ENCODE data around the gene WDR82. TPM values are rescaled to one million over a fixed set of nuclear protein-coding genes. Genes with fewer than 3 reads are reported as not detected.

The WDR82 gene
- total and polyA plus RNA-seq, 2 donors (not counting 1 experiment from before 2014, with no cell fraction given): 71.2 to 77.7 TPM

DNA sequence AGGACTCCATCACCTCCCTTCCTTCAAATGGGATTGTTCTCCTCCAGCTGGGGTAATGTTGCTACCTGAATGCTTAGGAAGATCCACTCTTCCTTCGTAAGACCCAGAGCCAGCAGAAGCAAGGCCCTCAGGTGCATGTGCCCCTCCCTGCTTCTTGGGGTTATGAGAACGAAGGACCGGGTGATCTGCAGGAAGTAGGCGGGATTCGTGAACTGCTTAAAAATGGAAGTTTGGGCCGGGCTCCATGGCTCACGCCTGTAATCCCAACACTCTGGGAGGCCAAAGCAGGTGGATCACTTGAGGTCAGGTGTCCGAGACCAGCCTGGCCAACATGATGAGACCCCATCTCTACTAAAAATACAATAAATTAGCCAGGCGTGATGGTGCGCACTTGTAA is 61.0 kb downstream of the WDR82 start:
- H3K4me2 ChIP-seq (ENCODE audit: extremely low read depth, insufficient read depth, low read length): no peak overlapping the region
- H2AFZ ChIP-seq (ENCODE audit: low read length): no peak overlapping the region
- H3K27ac ChIP-seq (ENCODE audit: insufficient read depth, low read length): no peak overlapping the region

DNA sequence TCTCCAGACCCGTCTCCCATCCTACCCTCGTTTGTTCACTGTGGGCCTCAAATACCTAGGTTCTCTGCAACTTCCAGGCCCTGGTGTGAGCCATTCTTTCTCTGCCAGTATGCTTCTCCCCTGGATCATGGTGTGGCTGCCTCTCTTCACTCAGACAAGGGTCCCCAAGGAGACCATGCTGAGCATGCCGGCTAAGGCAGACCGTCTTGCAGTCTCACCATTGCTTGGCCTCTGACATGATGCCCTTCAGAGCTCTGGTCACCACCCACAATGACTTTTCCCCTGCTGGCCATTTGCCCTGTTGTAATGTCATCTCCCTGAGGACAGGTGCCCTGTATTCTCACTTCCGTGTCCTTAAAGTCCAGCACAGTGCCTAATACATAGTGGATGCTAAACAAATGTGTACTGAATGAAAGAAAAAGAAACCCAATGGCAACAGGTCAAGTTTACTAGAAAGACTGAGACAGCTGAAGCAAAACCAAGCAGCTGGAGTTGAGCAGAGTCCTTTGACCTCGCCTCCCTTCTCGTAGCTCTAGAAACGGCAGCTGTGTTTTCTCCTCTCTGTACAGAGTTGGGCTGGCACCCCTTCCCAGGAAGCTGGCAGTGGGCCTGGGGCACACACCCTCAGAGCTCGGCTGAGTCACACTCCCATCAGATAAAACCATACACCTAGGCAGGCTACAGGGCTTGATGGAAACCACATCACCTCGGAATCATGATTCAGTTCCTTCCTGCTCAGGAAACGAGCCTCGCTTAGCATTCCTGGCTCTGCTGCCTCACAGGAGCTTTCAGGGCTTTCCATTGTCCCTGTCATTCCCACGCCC is 61.7 kb downstream of the WDR82 start:
- no peaks in the 10 kb centered on the region for H3K79me2 ChIP-seq (ENCODE audit: control insufficient read depth, insufficient read depth, low read length)
- no peaks in the 10 kb centered on the region for H3K27me3 ChIP-seq (ENCODE audit: control insufficient read depth, insufficient read depth, low read length)
- TF ChIP-seq, protein P1, sequence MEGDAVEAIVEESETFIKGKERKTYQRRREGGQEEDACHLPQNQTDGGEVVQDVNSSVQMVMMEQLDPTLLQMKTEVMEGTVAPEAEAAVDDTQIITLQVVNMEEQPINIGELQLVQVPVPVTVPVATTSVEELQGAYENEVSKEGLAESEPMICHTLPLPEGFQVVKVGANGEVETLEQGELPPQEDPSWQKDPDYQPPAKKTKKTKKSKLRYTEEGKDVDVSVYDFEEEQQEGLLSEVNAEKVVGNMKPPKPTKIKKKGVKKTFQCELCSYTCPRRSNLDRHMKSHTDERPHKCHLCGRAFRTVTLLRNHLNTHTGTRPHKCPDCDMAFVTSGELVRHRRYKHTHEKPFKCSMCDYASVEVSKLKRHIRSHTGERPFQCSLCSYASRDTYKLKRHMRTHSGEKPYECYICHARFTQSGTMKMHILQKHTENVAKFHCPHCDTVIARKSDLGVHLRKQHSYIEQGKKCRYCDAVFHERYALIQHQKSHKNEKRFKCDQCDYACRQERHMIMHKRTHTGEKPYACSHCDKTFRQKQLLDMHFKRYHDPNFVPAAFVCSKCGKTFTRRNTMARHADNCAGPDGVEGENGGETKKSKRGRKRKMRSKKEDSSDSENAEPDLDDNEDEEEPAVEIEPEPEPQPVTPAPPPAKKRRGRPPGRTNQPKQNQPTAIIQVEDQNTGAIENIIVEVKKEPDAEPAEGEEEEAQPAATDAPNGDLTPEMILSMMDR (conservative IDR thresholded peaks at IDR 0.05 in 1 of 2, IDR thresholded peaks at IDR 0.05 in 1 of 2; ENCODE audit: low read depth in 1 of 2, low read length in 2 of 2): no peak
- no peak for TF ChIP-seq EZH2 (IDR thresholded peaks at IDR 0.05; ENCODE audit: low read length, missing control alignments)
- H3K4me1 ChIP-seq (ENCODE audit: control insufficient read depth, extremely low read depth, insufficient read depth, low read length): peaks cover 9% of the 10 kb centered on the region
- H3K4me2 ChIP-seq (ENCODE audit: extremely low read depth, insufficient read depth, low read length): peak overlapping the region; percentile 56
- no peak overlapping the region for H2AFZ ChIP-seq (ENCODE audit: low read length)
- H4K20me1 ChIP-seq (ENCODE audit: control insufficient read depth, extremely low read depth, insufficient read depth, low read length): no peaks in the 10 kb centered on the region
- peak; percentile 85 to 92 for DNase-seq (ENCODE audit: low read depth in 2 of 2)
- peaks cover 16% of the 10 kb centered on the region for H3K36me3 ChIP-seq (ENCODE audit: control insufficient read depth, insufficient read depth, low read length)
- no peak overlapping the region for H3K4me3 ChIP-seq (replicated peaks in 1 of 4; ENCODE audit: control extremely low read depth in 1 of 4, insufficient read depth in 1 of 4, low read depth in 3 of 4, low read length in 4 of 4)
- no peaks in the 10 kb centered on the region for H3K9me3 ChIP-seq (ENCODE audit: control insufficient read depth, insufficient read depth, low read depth, low read length)
- H3K27ac ChIP-seq (ENCODE audit: insufficient read depth, low read length): no peak overlapping the region
- no peak overlapping the region for H3K9ac ChIP-seq (ENCODE audit: insufficient read depth, low read length)

More for the DNA sequence above, 61.0 kb downstream of the WDR82 start:
- Histone ChIP-seq H3K27me3 (ENCODE audit: control insufficient read depth, insufficient read depth, low read length) (no peaks in the 10 kb centered on the region), H3K4me3 (replicated peaks in 1 of 4; ENCODE audit: control extremely low read depth in 1 of 4, insufficient read depth in 1 of 4, low read depth in 3 of 4, low read length in 4 of 4) (no peak overlapping the region), H4K20me1 (ENCODE audit: control insufficient read depth, extremely low read depth, insufficient read depth, low read length) (no peaks in the 10 kb centered on the region), H3K79me2 (ENCODE audit: control insufficient read depth, insufficient read depth, low read length) (no peaks in the 10 kb centered on the region), H3K9me3 (ENCODE audit: control insufficient read depth, insufficient read depth, low read depth, low read length) (no peaks in the 10 kb centered on the region), H3K36me3 (ENCODE audit: control insufficient read depth, insufficient read depth, low read length) (peaks cover 12% of the 10 kb centered on the region), H3K4me1 (ENCODE audit: control insufficient read depth, extremely low read depth, insufficient read depth, low read length) (peaks cover 9% of the 10 kb centered on the region), H3K9ac (ENCODE audit: insufficient read depth, low read length) (no peak overlapping the region)
- DNase-seq (ENCODE audit: low read depth in 2 of 2): no peak
- no peak for TF ChIP-seq EZH2 (IDR thresholded peaks at IDR 0.05; ENCODE audit: low read length, missing control alignments)
- TF ChIP-seq, protein P1 (conservative IDR thresholded peaks at IDR 0.05 in 1 of 2, IDR thresholded peaks at IDR 0.05 in 1 of 2; ENCODE audit: low read depth in 1 of 2, low read length in 2 of 2): no peak

DNA sequence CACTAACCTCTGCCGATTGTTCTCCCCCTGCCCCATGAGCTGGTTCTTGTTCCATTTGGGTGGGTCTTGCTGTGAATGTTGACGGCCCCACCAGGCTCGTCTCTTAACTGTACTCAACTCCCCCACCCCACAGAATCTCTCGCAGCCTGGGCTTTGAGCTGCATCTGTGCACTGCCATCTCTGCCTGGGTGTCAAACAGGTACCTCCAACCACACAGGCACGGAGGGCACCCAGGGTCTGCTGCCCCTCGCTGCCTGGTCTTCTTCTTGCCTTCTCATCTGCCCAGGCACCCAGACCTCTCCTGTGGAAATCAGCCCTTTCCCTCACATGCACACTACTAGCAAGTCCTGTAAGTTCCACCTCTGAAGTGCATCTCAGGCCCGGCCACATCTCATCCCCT is 63.1 kb downstream of the WDR82 start:
- Histone ChIP-seq H2AFZ (ENCODE audit: low read length) (no peak overlapping the region), H4K20me1 (ENCODE audit: control insufficient read depth, extremely low read depth, insufficient read depth, low read length) (no peaks in the 10 kb centered on the region), H3K4me2 (ENCODE audit: extremely low read depth, insufficient read depth, low read length) (no peak overlapping the region), H3K27me3 (ENCODE audit: control insufficient read depth, insufficient read depth, low read length) (no peaks in the 10 kb centered on the region), H3K4me3 (replicated peaks in 1 of 4; ENCODE audit: control extremely low read depth in 1 of 4, insufficient read depth in 1 of 4, low read depth in 3 of 4, low read length in 4 of 4) (no peak overlapping the region), H3K79me2 (ENCODE audit: control insufficient read depth, insufficient read depth, low read length) (no peaks in the 10 kb centered on the region), H3K9me3 (ENCODE audit: control insufficient read depth, insufficient read depth, low read depth, low read length) (no peaks in the 10 kb centered on the region), H3K27ac (ENCODE audit: insufficient read depth, low read length) (no peak overlapping the region), H3K4me1 (ENCODE audit: control insufficient read depth, extremely low read depth, insufficient read depth, low read length) (peaks cover 9% of the 10 kb centered on the region), H3K9ac (ENCODE audit: insufficient read depth, low read length) (no peak overlapping the region), H3K36me3 (ENCODE audit: control insufficient read depth, insufficient read depth, low read length) (peaks cover 26% of the 10 kb centered on the region)
- DNase-seq (ENCODE audit: low read depth in 2 of 2): no peak
- TF ChIP-seq, protein P1 (conservative IDR thresholded peaks at IDR 0.05 in 1 of 2, IDR thresholded peaks at IDR 0.05 in 1 of 2; ENCODE audit: low read depth in 1 of 2, low read length in 2 of 2): no peak
- TF ChIP-seq EZH2 (IDR thresholded peaks at IDR 0.05; ENCODE audit: low read length, missing control alignments): no peak

Measured in fibroblast of lung (primary cell).